GM19043 (cell line): Measurements from ENCODE around the gene CHL1.

Source experiments
- ATAC-seq: cut with Tn5 transposase; IDR thresholded peaks from one replicate; pipeline ENCODE4 v1.9.1; 2021; ENCODE audit warnings: low read depth; ENCODE audit not compliant: unreplicated experiment

Gene CHL1

GRCh38 chr3:196311-197148 lies at the start of gene CHL1:
Gene CHL1, plus strand, starts transcription at chr3:196763. Its CDS starts 123,014 bp downstream, at chr3:319777.
- ATAC-seq = no peak

- ATAC-seq = no peak
Measured at GRCh38 chr3:151614-152189, 44.9 kb upstream of the CHL1 start.

GRCh38 chr3:159974-160373 lies 36.6 kb upstream of the CHL1 start:
- no peak for ATAC-seq

- ATAC-seq = no peak
Measured at GRCh38 chr3:166071-166470, 30.5 kb upstream of the CHL1 start.

- ATAC-seq = no peak
Measured at GRCh38 chr3:166799-167198, 29.8 kb upstream of the CHL1 start.

GRCh38 chr3:173886-174285 lies 22.7 kb upstream of the CHL1 start:
- peak; percentile 89 for ATAC-seq

- ATAC-seq = no peak
Measured at GRCh38 chr3:184976-185375, 11.6 kb upstream of the CHL1 start.

GRCh38 chr3:192215-192929 lies 4.2 kb upstream of the CHL1 start:
- ATAC-seq = peak; percentile 71

GRCh38 chr3:194001-194400 lies 2.6 kb upstream of the CHL1 start:
- no peak for ATAC-seq

GRCh38 chr3:194421-194820 lies 2.1 kb upstream of the CHL1 start:
- ATAC-seq = no peak

GRCh38 chr3:195666-196065 lies 897 bp upstream of the CHL1 start:
- ATAC-seq = no peak

- ATAC-seq = no peak
Measured at GRCh38 chr3:197149-197827, 725 bp downstream of the CHL1 start.

GRCh38 chr3:197828-198491 lies 1.4 kb downstream of the CHL1 start:
- ATAC-seq = peak; percentile 36

GRCh38 chr3:199835-200234 lies 3.3 kb downstream of the CHL1 start:
- ATAC-seq = no peak

- ATAC-seq = no peak
Measured at GRCh38 chr3:200758-201325, 4.3 kb downstream of the CHL1 start.

- no peak for ATAC-seq
Measured at GRCh38 chr3:204102-204501, 7.5 kb downstream of the CHL1 start.

- ATAC-seq = no peak
Measured at GRCh38 chr3:207973-208372, 11.4 kb downstream of the CHL1 start.

GRCh38 chr3:210669-211068 lies 14.1 kb downstream of the CHL1 start:
- no peak for ATAC-seq

- ATAC-seq = peak; percentile 79
Measured at GRCh38 chr3:212432-212831, 15.9 kb downstream of the CHL1 start.
